B cell (primary cell): ENCODE data around the gene SIPA1.
A peak's percentile ranks its signal among the peaks of the same experiment; 100 is the strongest.

ENCODE experiments used
- EZH2 ChIP-seq: IDR thresholded peaks from 2 replicates; pipeline ENCODE4 v1.6.1; 2012; ENCODE audit warnings: borderline replicate concordance, low read depth, mild to moderate bottlenecking, moderate library complexity, low read length; ENCODE audit not compliant: insufficient read depth, poor library complexity, severe bottlenecking
- TF ChIP-seq, protein P1 (sequence below): fragments of 200-600 bp; IDR thresholded peaks from one replicate; pipeline ENCODE4 v1.8.0; 2022; ENCODE audit warnings: antibody characterized with exemption, mild to moderate bottlenecking

DNA sequence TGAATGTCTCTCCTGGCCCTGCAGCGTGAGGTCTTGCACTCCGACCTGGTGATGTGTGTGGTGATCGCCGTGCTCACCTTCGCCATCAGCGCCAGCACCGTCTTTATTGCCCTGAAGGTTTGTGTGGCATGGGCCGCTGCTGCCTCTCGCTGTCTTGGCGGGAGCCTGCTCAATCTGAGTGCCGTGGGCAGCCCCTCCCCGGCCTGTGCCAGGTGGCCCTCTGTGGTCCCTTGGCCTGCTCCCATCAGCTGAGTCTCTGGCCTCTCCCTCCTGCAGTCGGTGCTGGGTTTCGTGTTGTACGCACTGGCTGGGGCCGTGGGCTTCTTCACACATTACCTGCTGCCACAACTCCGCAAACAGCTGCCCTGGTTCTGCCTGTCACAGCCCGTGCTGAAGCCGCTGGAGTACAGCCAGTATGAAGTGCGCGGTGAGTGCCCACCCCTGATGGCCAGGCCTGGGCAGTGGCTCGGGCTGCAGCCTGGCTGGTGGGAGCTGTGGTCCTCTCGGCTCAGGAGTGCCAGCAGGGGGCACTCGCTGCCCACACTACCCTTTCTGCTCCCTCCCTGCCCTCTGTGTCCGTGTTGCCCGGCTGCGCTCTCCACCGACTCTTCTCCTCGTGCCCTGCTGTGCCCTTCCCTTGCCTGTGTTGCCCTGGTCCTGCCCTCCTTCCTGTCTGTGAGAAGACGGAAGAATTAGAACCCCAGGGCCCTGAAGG is 12.1 kb upstream of the SIPA1 start:
- TF ChIP-seq, protein P1, sequence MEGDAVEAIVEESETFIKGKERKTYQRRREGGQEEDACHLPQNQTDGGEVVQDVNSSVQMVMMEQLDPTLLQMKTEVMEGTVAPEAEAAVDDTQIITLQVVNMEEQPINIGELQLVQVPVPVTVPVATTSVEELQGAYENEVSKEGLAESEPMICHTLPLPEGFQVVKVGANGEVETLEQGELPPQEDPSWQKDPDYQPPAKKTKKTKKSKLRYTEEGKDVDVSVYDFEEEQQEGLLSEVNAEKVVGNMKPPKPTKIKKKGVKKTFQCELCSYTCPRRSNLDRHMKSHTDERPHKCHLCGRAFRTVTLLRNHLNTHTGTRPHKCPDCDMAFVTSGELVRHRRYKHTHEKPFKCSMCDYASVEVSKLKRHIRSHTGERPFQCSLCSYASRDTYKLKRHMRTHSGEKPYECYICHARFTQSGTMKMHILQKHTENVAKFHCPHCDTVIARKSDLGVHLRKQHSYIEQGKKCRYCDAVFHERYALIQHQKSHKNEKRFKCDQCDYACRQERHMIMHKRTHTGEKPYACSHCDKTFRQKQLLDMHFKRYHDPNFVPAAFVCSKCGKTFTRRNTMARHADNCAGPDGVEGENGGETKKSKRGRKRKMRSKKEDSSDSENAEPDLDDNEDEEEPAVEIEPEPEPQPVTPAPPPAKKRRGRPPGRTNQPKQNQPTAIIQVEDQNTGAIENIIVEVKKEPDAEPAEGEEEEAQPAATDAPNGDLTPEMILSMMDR: peak; percentile 83
- no peak for TF ChIP-seq EZH2
